ENCODE results near the gene CHMP4B.
A peak's percentile ranks its signal among the peaks of the same experiment; 100 is the strongest.
"Not testable (repeated sequence)": the region's sequence is repeated elsewhere in the genome, so short reads cannot be mapped to it uniquely, and the experiment has no call there.

CHMP4B gene

DNA sequence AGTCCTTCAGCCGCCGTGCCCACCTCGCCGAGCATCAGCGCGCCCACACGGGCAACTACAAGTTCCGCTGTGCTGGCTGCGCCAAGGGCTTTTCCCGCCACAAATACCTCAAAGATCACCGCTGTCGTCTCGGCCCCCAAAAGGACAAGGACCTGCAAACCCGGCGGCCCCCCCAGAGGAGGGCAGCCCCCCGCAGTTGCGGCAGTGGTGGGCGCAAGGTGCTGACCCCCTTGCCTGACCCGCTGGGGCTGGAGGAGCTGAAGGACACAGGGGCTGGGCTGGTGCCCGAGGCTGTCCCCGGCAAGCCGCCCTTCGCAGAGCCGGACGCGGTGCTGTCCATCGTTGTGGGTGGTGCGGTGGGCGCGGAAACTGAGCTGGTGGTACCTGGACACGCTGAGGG lies 20.1 kb upstream of the CHMP4B start:
- DNase-seq: no peak

GRCh38 chr20:33791540-33791939 lies 19.6 kb upstream of the CHMP4B start:
- no peak for DNase-seq

DNA sequence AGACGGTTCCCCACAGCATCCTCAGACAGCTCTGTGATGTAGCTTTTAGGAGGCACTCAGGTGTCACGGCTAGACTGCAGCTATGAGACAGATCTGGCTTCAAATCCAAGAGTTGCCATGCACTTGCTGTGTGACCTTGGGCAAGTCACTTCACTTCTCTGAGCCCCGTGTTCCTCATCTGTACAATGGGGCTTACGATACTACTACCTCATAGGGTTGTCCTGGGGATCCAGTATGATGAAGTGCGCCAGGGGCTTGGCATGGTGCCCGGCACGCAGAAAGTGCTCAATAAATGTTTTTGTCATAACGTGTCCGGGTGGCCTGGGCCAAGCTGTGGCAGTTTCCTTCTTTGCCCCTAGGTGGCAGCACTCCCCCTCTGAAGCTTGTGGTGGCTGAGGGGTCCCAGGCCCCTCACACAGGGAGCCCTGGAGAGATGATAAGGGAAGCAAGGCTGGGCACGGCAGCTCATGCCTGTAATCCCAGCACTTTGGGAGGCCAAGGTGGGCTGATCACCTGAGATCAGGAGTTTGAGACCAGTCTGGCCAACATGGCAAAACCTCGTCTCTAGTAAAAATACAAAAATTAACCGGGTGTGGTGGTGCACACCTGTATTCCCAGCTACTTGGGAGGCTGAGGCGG lies 19.1 kb upstream of the CHMP4B start:
- DNase-seq: no peak

GRCh38 chr20:33792598-33792989 lies 18.6 kb upstream of the CHMP4B start:
- not testable (repeated sequence) for DNase-seq

- no peak for DNase-seq
Measured at GRCh38 chr20:33793011-33793931, 17.9 kb upstream of the CHMP4B start.

DNA sequence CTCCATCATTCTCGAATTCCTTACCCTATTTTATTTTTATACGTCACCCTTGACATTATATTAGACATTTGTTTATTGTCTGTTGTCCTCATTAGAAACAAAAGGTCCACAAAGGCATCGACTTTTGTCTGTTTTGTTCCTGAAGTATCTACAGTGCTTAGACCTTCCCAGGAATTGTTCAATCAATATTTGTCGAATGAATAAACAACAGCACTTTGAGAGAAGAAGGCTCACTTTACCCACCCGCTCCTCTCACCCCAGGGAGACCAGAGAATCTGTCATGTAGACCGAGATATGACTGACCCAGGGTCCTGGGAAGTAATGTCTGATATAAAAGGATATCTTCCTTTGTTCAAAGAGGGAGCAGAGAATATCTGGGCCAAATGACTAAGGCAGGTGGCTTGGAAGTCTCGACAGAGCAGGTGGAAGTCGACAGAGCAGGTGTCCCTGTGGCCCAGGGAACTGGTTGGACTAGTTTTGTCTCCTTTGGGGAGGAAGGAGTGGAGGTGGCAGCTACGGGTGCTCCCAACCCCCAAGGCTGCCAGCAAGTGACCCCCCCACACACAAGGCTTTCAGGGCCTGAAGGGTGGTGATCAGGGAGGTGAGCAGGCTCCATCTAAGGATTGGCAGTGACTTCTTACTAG lies 14.8 kb upstream of the CHMP4B start:
- DNase-seq: peak; percentile 76

- DNase-seq: no peak
Measured at GRCh38 chr20:33796907-33797544, 14.1 kb upstream of the CHMP4B start.

DNA sequence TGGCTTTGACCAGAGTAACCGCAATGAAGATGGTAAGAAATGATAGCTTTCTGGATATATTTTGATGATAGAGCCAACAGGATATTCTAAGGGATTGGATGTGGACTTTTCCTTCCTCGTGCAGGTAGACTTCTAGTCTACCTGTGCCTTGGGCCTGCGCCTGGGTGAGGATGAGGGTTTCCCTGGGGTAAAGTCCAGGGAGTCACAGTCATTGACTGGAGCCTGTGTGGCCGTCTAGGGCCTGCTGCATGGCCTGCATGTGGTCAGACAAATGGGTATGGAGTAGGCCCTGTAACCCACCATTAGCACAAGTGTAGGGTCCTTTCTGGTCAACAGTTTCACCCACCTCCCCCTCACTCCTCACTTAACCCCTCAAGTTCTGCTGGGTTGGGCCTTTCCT lies 12.7 kb upstream of the CHMP4B start:
- DNase-seq: no peak

DNA sequence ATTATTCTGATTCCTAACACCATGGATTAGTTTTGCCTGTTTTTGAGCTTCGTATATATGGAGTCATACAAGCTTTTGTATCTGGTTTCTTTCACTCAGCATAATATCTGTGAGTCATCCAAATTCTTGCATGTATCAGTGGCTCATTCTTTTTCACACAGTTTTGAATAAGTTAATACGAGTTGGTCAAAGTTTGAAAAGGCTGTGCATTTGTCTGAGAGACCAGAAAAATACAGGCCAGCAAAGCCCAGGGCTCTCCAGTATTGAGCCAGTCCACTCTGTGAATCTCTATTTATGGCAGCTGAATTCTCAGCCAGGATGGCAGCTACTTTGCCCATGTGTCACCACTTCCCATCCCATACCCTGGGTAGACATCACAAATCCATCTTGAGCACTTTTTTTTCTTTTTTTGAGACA lies 7.2 kb upstream of the CHMP4B start:
- no peak for DNase-seq

GRCh38 chr20:33808388-33808787 lies 2.8 kb upstream of the CHMP4B start:
- no peak for DNase-seq

GRCh38 chr20:33810259-33810658 lies 889 bp upstream of the CHMP4B start:
- no peak for DNase-seq

DNA sequence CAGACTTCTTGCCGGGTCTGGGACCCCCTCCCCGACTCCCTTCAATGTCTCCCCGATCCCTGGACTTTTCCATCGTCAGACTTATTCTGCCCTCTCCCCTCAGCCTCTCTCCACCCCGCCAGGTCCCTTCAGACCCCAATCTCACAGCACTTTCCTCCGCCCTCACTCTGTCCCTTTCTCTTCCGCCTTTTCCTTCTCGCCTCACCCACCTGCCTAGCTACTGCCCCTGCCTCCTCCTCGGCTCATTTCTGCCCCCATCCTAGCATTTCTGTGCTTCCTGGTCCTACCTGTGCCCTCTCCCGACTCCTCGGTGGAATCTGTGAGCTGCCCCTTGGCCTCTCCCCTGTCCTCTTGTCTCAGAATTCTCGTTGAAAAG lies 616 bp downstream of the CHMP4B start:
- DNase-seq: no peak

DNA sequence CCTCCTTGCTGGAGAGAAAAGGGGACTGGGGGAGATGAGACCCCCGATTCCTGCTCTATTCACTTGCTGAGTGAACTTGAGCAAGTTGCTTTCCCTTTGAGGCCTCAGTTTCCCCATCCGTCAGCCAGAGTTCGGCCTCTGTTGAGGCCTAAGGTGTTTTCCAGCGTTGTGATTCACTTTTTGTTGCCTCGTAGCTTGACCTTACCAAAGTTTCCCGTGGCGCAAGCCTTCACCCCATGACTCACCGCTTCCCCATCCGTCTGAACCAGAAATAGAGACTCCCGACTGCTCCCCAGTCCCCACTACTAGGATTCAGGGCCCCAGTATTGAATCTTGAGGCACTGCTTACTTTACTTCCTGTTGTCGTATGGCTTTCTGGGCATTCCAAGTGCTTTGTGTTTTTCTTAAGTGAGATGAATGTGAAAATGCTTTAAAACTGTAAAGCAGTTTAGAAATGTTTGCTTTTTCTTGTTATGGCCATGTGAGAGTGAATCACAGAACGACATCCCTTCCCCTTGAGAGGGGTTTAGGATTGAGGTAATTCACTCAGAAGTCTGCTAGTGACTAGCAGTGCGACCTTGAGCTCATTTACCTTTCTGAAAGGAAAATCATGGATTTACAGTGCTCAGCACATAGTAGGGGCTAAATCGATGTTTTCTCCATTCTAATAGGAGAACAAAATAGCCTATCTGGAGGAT lies 1.2 kb downstream of the CHMP4B start:
- DNase-seq: no peak

DNA sequence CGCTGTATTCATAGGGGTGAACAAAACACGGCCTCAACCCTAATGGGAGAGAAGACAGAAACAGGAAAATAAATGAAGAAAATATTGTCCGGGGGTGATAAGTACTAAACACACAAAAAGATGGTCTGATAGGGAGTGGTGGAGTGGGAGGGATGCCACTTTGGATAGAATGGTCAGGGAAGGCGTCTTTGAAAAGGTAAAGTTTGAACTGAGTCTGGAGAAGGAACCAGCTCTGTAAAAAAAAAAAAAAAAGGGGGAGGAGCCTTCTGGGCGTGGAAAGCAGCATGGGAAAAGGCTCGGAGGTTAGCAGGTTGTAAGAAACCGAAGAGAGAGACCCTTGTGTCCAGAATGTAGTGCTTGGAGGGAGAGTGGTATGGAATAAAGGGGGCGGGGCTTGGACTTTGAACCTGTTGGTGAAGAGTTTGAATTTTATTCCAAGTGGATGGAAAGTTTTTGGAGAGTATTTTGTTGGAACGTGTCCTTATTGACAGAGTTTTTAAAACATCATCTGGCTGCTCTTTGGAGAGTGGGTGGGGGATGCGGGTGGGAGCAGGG lies 1.8 kb downstream of the CHMP4B start:
- no peak for DNase-seq

GRCh38 chr20:33814238-33814712 lies 3.1 kb downstream of the CHMP4B start:
- DNase-seq: no peak

DNA sequence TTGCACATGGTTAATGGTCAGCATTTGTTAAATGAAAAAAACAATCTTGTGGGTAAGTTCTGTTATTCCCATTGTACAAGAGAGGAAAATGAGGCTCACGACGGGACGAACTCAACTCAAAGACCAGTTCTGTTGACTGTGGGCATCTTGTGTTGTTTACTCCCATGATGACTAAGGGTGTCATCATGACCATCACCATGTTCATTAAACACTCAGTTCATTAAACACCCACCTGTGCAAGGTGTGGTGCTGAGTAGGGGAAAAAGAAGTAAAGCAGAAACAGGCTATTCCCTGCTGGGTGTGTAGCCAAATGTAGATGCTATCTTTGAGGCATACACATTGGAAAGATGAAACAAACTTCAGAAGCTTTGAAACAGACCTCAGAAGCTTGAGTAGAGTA lies 4.5 kb downstream of the CHMP4B start:
- DNase-seq: no peak

DNA sequence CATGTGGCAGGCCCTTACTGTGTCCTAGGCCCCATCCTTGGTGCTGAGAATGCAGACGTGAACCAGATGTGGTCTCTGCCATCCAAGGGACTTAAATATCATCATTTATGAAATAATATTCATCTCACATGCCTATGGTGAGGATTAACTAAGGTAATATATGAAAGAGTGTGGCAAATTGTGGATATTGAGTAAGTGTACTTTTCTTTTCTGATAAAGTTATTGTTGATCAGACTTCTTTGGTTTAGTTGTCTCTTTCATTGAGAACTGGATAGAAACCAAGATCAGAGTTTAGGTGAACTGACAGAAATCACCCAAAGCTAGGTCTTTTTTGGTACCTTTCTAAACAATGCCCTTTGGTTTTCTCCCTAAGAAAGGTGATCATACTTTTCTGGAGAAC lies 5.0 kb downstream of the CHMP4B start:
- DNase-seq: no peak

- DNase-seq: no peak
Measured at GRCh38 chr20:33817411-33817810, 6.3 kb downstream of the CHMP4B start.

DNA sequence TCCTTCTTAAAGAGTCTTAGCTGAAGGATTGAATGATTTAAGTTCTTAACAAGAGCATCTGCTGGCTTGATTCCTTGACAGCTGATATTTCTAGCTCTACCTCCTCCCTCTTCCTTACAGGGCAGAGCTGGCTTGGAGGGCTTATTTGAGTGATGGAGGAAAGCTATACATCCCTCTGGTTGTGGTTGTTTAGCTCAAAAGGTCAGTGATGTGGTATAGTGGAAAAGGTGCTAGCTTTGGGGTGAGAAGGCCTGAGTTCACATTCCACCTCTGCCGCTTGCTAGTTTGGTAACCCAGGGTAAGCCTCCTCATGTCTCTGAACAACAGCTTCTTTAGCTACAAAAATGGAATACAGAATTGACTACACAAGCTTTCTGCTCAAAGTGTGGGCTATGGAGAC lies 8.3 kb downstream of the CHMP4B start:
- DNase-seq: no peak

DNA sequence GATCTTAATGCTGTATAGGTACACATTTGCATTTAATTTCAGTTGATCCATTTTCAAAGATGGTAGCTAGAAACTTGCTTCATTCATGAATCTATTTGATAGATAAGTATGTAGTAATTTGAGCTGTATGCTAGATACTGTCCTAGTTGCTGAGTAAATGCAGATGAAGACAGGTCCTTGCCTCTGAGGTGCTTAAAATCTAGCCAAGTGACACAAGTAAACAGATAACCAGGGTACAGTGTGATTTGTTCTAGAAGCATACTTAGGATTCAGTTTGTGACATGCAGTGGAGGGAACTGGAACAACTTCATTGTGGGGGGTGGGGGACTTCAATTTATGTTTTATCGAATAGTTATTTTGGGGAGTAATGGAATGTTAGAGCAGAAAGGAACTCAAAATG lies 9.2 kb downstream of the CHMP4B start:
- DNase-seq: no peak

GRCh38 chr20:33821270-33821836 lies 10.2 kb downstream of the CHMP4B start:
- no peak for DNase-seq

DNA sequence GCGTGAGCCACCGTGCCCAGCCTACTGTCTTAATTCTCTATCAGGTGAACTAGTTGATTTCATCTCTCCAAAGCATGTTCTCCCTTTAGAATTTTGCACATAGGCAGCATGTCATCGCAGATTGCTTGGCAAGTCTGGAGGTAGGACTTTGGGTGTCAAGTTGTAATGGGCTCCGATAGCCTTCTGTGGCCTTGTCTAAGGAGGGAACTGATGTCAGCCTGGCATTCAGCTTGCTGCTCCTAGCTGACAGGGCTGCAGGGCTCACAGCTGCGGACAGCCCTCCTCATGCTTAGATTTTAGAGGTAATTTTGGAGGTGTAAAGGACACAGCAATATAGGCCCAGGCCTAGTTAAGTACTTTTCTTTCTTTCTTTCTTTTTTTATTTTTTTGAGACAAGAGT lies 11.3 kb downstream of the CHMP4B start:
- no peak for DNase-seq

Measured in NCI-H1417 treated with DMSO at 0.1 percent for 48 hours (cell line).